Fibroblast of the aortic adventitia (primary cell): ENCODE data around the gene LUC7L. TPM values are rescaled to one million over a fixed set of nuclear protein-coding genes. Genes with fewer than 3 reads are reported as not detected.
"Not testable (repeated sequence)": the region's sequence is repeated elsewhere in the genome, so short reads cannot be mapped to it uniquely, and the experiment has no call there.

Source experiments
- DNase-seq: peaks from one replicate; pipeline ENCODE4 v3.0.0-alpha.2; 2010; ENCODE audit warnings: low read depth
- H3K4me3 ChIP-seq: 2 replicates; pipeline ENCODE4 v1.5.1; 2011; ENCODE audit warnings: low read depth, mild to moderate bottlenecking, control low read depth, low read length, moderate library complexity
- CTCF ChIP-seq: IDR thresholded peaks from 2 replicates; pipeline ENCODE4 v1.5.1; 2011; ENCODE audit warnings: mild to moderate bottlenecking, low read length, control low read depth, inconsistent platforms; ENCODE audit not compliant: insufficient read depth
- total RNA-seq: library from RNA; depleted of rRNA; stranded (reverse); fragments of >200 nt; gene quantifications from 2 replicates; pipeline ENCODE4 v1.2.3, GENCODE V29; 2012; ENCODE audit warnings: low replicate concordance

The LUC7L gene
- total RNA-seq, 1 donor: 37.0 TPM

DNA sequence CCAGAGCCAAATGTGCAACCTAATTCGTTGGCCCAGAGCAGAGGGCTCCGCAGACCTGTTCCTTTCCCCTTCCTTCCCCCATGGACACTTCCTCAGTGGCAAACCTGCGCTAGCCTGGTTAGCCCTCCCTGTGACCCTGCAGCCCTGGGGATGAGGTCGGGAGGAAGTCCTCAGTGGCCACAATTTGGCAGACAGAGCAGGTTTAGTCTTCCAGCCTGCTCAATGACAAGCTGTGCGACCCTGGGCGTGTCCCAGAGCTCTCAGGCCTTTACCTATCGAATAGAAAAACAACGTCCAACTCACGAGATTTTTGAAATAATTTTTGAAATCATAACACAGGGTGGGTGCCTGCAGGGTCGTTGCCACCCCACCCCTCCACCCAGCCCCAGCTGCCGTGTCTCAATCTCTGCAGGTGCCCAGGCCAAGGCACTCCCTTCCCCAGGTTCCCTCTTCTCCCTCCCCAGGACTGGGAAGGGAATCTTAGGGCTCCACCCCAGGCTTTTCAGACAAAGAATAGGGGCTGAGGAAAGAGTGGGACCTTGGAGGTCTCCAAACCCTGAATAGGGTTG lies 62.0 kb downstream of the LUC7L start:
- H3K4me3 ChIP-seq: no peak overlapping the region
- no peak for TF ChIP-seq CTCF
- DNase-seq: no peak

GRCh38 chr16:166375-167121 lies 62.7 kb downstream of the LUC7L start:
- H3K4me3 ChIP-seq: no peak overlapping the region
- no peak for TF ChIP-seq CTCF
- DNase-seq: no peak

DNA sequence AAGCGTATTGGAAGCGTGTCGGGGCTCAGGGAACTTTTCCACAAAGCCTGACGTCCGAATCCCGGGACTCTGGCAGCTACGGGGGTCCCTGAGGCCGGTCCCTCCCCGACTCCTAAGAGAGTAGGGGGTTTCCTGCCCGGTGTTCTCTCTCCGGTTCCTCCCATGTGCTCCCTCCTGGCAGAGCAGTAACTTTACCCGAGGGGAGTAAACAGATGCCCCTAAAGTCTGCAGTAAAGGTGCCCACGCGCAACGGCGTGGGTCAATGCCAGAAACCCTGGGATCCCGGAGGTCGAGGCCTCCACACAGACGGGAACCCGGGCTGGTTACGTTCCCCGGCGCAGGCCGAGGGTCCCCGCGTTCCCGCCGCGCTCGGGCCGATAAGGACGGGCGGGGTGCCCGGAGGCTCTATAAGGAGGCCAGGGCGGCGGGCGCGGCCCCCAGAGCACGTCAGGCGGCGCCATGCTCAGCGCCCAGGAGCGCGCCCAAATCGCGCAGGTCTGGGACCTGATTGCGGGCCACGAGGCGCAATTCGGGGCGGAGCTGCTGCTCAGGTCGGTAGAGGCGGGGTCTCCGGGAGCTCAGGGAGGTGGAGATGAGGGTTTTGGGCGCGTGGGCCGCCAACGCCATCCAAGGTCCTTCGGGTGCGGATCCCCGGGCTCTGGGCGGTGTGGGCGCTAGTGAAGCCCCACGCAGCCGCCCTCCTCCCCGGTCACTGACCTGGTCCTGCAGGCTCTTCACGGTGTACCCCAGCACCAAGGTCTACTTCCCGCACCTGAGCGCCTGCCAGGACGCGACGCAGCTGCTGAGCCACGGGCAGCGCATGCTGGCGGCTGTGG lies 63.5 kb downstream of the LUC7L start, which contains the start of gene HBM:
TSS of gene HBM (plus strand) at position 440 of the 836 bp plus-strand sequence. CDS start at position 460, 20 bp downstream.
- no peak within 1 kb of the TSS for H3K4me3 ChIP-seq
- TF ChIP-seq CTCF: no peak
- DNase-seq: no peak

DNA sequence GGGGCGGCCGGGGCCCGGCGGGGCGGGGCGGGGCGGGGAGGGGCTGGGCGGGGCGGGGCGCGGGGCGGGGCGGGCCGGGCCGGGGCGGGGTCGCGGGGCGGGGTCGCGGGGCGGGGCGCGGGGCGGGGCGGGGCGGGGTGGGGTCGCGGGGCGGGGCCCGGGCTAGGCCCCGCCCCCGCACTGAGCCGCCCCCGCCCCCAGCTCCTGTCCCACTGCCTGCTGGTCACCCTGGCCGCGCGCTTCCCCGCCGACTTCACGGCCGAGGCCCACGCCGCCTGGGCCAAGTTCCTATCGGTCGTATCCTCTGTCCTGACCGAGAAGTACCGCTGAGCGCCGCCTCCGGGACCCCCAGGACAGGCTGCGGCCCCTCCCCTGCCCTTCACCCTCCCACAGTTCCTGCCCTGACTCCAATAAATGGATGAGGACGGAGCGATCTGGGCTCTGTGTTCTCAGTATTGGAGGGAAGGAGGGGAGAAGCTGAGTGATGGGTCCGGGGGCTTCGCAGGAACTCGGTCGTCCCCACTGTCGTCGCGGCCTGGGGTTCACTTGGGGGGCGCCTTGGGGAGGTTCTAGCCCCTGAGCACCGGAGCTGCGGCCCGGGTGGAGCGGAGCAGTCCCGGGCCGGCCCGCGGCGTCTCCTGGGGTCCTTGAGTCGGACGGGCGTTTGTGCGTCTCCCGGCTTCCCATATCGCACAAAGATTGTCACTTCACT lies 64.3 kb downstream of the LUC7L start:
- TF ChIP-seq CTCF: no peak
- no peak for DNase-seq
- H3K4me3 ChIP-seq: no peak overlapping the region

DNA sequence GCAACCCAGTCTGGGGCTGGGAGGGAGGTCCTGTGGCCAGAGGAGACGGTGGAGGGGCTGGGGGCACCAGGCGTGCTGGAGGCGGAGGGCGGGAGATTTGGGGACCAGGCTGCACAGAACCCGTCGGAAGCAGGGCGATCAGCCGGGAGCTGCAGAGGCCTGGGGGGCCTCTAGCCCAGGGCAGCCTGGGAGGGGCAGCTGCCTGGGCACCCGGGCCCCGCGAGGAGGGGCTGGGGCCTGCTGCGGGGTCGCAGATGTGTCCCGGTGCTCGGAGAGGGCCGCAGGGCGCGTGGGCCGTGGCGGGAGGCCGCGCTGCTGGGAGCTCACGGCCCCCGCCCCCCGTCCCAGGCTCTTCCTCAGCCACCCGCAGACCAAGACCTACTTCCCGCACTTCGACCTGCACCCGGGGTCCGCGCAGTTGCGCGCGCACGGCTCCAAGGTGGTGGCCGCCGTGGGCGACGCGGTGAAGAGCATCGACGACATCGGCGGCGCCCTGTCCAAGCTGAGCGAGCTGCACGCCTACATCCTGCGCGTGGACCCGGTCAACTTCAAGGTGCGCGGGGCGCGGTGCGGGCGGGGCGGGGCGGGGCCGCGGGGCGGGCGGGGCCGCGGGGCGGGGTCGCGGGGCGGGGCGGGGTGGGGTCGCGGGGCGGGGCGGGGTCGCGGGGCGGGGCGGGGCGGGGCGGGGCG lies 65.0 kb downstream of the LUC7L start:
- not testable (repeated sequence) for DNase-seq, H3K4me3 ChIP-seq

GRCh38 chr16:163696-164095 lies 65.6 kb downstream of the LUC7L start:
- H3K4me3 ChIP-seq, DNase-seq: not testable (repeated sequence)

DNA sequence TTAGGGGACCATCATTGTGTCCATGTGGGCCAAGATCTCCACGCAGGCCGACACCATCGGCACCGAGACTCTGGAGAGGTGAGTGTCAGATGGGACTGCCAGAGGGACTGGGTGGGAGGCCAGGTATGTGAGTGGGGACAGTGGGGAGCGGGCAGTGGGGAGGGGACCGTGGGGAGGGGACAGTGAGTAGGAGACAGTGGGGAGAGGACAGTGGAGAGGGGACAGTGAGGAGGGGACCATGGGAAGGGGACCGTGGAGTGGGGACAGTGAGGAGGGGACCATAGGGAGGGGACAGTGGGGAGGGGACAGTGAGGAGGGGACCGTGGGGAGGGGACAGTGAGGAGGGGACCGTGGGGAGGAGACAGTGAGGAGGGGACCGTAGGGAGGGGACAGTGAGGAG lies 66.1 kb downstream of the LUC7L start:
- DNase-seq: not testable (repeated sequence)

More for the DNA sequence above, 66.1 kb downstream of the LUC7L start:
- not testable (repeated sequence) for H3K4me3 ChIP-seq
